Glutamatergic neuron (in vitro differentiated cells): ENCODE data around the gene TFCP2L1. TPM values are rescaled to one million over a fixed set of nuclear protein-coding genes. Genes with fewer than 3 reads are reported as not detected.
A peak's percentile ranks its signal among the peaks of the same experiment; 100 is the strongest.

ENCODE experiments used
- DNase-seq: peaks from one replicate; pipeline ENCODE4 v3.0.0; 2022
- H3K27ac Mint-ChIP-seq: one replicate; pipeline ENCODE4 v1.8.0; 2020; ENCODE audit warnings: mild to moderate bottlenecking, mixed read lengths, inconsistent platforms; ENCODE audit not compliant: unreplicated experiment
- H3K27me3 Mint-ChIP-seq: one replicate; pipeline ENCODE4 v1.8.0; 2020; ENCODE audit warnings: mild to moderate bottlenecking, moderate library complexity, mixed read lengths, inconsistent platforms; ENCODE audit not compliant: unreplicated experiment
- H3K36me3 Mint-ChIP-seq: one replicate; pipeline ENCODE4 v1.8.0; 2020; ENCODE audit warnings: mild to moderate bottlenecking, mixed read lengths, inconsistent platforms; ENCODE audit not compliant: unreplicated experiment
- H3K4me1 Mint-ChIP-seq: one replicate; pipeline ENCODE4 v1.8.0; 2020; ENCODE audit warnings: mild to moderate bottlenecking, low read depth, mixed read lengths, inconsistent platforms; ENCODE audit not compliant: unreplicated experiment
- H3K4me3 Mint-ChIP-seq: one replicate; pipeline ENCODE4 v1.8.0; 2020; ENCODE audit warnings: mild to moderate bottlenecking, mixed read lengths, inconsistent platforms; ENCODE audit not compliant: unreplicated experiment
- H3K9me3 Mint-ChIP-seq: one replicate; pipeline ENCODE4 v1.8.0; 2020; ENCODE audit warnings: mild to moderate bottlenecking, moderate library complexity, mixed read lengths, inconsistent platforms; ENCODE audit not compliant: unreplicated experiment
- CTCF ChIP-seq: fragments of 200-600 bp; sonication (generic); IDR thresholded peaks from one replicate; pipeline ENCODE4 v1.5.0; 2021; ENCODE audit not compliant: partially characterized antibody, unreplicated experiment
- total RNA-seq: library from RNA; stranded (reverse); fragmentation: NEBNext Ultra II Directional; extraction: Animal tissue kit (Norgen Biotek cat#: 25700); gene quantifications from one replicate; pipeline ENCODE4 v1.2.1, GENCODE V29; 2021; ENCODE audit not compliant: unreplicated experiment

Gene TFCP2L1
- total RNA-seq, 1 donor from 2014 or later = 0.07 TPM

GRCh38 chr2:121283670-121284462 is 1.1 kb downstream of the TFCP2L1 start:
- H3K4me1 Mint-ChIP-seq = peaks cover 12% of the 10 kb centered on the region
- H3K27ac Mint-ChIP-seq = no peak overlapping the region
- peaks cover 1% of the 10 kb centered on the region for H3K9me3 Mint-ChIP-seq
- no peaks in the 10 kb centered on the region for H3K36me3 Mint-ChIP-seq
- H3K27me3 Mint-ChIP-seq = peaks cover 12% of the 10 kb centered on the region
- TF ChIP-seq CTCF = no peak
- peak overlapping the region; percentile 80 for H3K4me3 Mint-ChIP-seq
- no peak for DNase-seq

GRCh38 chr2:121282800-121283385 is 2.1 kb downstream of the TFCP2L1 start:
- Mint-ChIP-seq H3K27ac (no peak overlapping the region), H3K27me3 (peaks cover 13% of the 10 kb centered on the region), H3K9me3 (peaks cover 1% of the 10 kb centered on the region), H3K4me1 (peaks cover 4% of the 10 kb centered on the region), H3K4me3 (no peak overlapping the region), H3K36me3 (no peaks in the 10 kb centered on the region)
- no peak for DNase-seq
- TF ChIP-seq CTCF = no peak

- no peak for DNase-seq
- peaks cover 2% of the 10 kb centered on the region for H3K4me1 Mint-ChIP-seq
- H3K36me3 Mint-ChIP-seq = no peaks in the 10 kb centered on the region
- H3K27ac Mint-ChIP-seq = no peak overlapping the region
- no peak overlapping the region for H3K4me3 Mint-ChIP-seq
- no peak for TF ChIP-seq CTCF
- peaks cover 13% of the 10 kb centered on the region for H3K27me3 Mint-ChIP-seq
- H3K9me3 Mint-ChIP-seq = peaks cover 1% of the 10 kb centered on the region
Measured at GRCh38 chr2:121281694-121282093, 3.3 kb downstream of the TFCP2L1 start.

GRCh38 chr2:121281107-121281506 is 3.9 kb downstream of the TFCP2L1 start:
- Mint-ChIP-seq H3K4me3 (no peak overlapping the region), H3K27ac (no peak overlapping the region), H3K27me3 (peaks cover 13% of the 10 kb centered on the region), H3K4me1 (peaks cover 2% of the 10 kb centered on the region), H3K9me3 (peaks cover 1% of the 10 kb centered on the region), H3K36me3 (no peaks in the 10 kb centered on the region)
- DNase-seq = no peak
- TF ChIP-seq CTCF = no peak
